CD4-positive, alpha-beta T cell treated with Interleukin-4 for 4 hours (primary cell): ENCODE measurements around the gene SP9.
"Not testable (repeated sequence)": the region's sequence is repeated elsewhere in the genome, so short reads cannot be mapped to it uniquely, and the experiment has no call there.

Experiments used
- DNase-seq: peaks from one replicate; pipeline ENCODE4 v3.0.0-alpha.2; 2020

SP9 gene

DNA sequence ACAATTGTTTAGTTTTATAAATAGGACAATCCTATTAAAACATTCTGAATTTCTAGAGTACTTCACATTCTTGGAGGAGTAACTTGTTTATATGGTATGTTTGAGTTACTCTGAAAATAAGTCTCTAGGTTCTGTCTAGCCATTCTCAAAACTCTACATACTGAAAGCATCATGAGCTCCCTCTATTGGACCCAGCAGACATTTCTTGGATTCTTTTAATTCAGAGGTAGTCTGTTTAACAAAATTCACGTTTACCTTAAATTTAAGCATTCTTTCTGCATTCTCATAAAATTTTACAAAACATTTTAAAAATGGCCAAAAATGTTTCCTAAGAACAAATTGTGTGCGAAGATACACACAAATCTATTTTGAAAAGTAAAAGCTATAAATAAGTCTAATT, 15.3 kb downstream of the SP9 start:
- DNase-seq: no peak

DNA sequence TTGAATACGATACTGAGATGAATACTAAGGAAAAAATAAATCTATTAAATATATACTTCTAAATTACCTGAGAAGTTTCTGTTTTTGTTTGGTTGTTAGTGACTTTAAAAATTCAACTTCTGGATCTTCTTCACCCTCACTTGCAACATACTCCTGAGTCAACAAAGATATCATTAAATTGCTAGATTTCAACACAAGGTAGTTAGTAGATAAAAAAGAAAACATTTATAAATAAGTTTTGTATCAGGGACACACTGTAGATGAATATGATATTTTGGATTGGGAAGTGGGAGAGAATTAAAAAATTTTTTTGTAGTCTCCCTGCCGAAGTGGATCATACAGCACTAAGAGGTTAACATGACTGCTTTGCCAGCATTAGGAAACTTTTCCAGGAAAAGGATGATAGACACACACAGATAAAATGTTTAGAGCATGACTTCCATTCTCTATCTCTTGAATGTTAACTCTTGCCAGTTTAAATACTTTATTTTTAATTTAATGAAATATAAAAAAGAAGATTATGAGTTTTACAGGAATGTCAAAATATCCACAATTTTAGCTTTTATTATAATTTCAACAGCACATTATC, 15.9 kb downstream of the SP9 start:
- no peak for DNase-seq

DNA sequence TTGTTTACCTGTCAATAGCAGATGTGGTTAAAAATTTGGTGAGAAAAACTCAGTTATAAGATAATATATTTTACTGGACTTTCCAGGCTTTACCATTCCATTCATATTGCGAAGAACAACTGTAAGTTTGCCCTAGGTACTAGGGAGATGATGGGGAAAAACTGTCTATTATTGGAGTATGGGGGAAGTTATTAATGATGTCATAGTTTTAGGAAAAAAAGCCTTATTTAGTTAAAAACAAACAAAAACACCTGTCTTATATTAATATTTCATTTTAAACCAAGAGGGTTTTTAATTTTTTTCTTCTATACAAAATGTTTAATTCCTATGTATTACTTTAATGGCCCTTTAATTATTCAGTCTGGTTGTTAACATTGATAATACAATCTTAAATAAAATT, 18.2 kb downstream of the SP9 start:
- no peak for DNase-seq

DNA sequence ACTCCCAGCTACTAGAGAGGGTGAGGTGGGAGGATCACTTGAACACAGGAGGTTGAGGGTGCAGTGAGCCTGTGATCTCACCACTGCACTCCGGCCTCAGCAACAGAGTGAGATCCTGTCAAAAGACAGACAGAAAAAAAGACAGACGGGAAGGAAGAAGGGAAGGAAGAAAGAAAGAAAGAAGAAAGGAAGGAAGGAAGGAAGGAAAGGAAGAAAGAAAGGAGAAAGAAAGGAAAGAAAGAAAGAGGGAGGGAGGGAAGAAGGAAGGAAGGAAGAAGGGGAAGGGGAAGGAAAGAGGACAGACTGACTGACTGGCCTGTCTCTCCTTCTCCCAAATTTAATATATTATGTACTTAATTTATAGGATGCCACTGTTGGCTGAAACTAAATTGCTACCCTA, 21.6 kb downstream of the SP9 start:
- DNase-seq: no peak

DNA sequence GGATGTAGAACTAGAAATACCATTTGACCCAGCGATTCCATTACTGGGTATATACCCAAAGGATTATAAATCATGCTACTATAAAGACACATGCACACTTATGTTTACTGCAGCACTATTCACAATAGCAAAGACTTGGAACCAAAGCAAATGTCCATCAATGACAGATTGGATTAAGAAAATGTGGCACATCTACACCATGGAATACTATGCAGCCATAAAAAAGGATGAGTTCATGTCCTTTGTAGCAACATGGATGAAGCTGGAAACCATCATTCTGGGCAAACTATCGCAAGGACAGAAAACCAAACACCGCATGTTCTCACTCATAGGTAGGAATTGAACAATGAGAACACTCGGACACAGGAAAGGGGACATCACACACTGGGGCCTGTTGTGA, 24.9 kb downstream of the SP9 start:
- DNase-seq: not testable (repeated sequence)

DNA sequence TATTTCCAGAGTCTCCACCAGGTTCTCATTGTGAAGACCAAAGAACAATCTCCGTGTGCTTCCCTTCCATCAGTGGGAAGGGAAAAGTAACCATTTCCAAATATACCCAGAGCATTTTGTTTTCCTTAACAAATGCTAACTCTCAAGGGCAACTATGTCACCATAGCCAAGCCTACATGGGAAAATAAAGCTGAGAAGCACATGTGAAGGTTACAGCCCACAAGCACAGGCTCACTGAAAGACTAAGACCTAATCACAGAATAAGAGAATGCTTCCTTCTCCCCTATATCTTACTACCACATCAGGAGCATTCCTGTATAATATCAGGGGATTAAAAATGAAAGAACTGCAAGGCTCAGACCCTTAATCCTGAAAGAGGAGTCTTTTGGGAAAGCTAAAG, 28.2 kb downstream of the SP9 start:
- no peak for DNase-seq

DNA sequence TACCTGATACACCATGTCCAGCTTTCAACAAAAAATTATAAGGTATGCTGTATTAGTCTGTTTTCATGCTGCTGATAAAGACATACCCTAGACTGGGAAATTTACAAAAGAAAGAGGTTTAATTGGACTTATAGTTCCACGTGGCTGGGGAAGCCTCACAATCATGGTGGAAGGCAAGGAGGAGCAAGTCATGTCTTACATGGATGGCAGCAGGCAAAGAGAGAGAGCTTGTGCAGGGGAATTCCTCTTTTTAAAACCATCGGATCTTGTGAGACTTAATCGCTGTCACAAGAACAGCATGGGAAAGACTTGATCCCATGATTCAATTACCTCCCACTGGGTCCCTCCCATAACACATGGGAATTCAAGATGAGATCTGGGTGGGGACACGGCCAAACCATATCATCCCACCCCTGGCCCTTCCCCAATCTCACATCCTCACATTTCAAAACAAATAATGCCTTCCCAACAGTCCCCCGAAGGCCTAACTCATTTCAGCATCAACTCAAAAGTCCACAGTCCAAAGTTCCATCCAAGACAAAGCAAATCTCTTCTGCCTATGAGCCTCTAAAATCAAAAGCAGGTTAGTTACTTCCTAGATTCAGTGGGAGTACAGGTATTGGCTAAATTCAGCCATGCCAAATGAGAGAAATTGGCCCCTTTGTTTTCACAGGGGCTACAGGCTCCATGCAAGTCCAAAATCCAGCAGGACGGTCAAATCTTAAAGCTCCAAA, 28.9 kb downstream of the SP9 start:
- not testable (repeated sequence) for DNase-seq

DNA sequence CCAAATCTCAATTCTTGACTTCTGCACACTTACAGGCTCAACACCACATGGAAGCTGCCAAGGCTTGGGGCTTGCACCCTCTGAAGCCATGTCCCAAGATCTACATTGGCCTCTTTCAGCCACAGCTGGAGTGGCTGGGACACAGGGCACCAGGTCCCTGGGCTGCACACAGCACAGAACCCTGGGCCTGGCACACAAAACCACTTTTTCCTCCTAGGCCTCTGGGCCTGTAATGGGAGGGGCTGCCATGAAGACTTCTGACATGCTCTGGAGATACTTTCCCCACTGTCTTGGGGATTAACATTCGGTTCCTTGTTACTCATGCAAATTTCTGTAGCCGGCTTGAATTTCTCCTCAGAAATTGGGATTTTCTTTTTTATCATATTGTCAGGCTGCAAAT, 29.9 kb downstream of the SP9 start:
- no peak for DNase-seq

DNA sequence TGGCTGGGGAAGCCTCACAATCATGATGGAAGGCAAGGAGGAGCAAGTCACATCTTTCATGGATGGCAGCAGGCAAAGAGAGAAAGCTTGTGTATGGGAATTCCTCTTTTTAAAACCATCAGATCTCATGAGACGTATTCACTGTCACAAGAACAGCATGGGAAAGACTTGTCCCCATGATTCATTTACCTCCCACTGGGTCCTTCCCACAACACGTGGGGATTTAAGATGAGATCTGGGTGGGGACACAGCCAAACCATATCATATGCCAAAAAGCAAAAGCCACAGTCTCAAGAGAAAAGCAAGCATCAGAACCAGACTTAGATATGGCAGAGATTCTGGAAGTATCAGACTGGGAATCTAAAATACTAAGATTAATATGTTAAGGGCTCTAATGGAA, 30.8 kb downstream of the SP9 start:
- DNase-seq: no peak

DNA sequence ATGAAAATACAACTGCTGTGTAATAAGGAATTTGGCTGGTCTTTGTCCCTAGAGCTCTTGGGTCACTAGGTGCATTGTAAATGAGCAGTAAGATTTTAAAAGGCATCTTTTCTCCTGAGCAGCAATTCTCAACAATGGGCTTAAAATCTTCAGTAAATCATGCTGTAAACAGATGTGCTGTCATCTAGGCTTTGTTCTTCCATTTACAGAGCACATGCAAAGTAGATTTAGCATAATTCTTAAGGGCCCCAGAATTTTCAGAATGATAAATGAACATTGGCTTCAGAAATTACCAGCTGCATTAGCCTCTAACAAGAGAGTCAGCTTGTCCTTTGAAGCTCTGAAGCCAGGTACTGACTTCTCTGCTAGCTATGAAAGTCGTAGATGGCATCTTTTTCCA, 33.9 kb downstream of the SP9 start:
- no peak for DNase-seq

DNA sequence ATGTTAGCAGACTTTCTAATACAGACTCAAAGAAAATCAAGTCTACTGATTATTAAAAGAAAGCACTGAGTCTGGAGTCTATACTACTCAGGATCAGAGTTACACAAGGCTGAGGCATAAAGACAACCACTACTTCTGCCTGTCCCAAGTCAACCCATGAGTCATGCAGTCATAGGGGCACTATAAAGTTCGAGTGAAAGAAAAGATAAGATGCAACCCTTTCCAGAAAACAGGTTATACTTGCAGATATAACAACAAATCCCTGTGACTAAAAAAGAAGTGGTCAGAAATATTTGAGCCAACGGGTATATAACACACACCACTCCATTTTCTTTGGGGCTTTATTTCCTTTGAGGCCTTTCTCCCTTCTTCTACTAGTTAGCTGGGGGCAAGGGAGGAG, 42.2 kb downstream of the SP9 start:
- DNase-seq: no peak

DNA sequence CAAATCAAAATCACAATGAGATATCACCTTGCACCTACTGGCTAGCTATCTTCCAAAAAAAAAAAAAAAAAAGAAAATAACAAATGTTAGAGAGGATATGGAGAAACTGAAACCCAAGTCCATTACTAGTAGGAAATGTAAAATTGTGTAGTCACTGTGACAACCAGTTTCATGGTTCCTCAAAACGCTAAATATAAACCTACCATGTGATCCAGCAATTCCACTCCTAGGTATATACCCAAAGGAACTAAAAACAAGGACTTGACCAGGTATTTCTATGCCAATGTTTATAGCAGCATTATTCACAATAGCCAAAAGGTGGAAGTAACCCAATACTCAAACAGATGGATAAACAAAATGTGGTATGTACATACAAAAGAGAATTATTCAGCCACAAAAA, 49.0 kb downstream of the SP9 start:
- no peak for DNase-seq

DNA sequence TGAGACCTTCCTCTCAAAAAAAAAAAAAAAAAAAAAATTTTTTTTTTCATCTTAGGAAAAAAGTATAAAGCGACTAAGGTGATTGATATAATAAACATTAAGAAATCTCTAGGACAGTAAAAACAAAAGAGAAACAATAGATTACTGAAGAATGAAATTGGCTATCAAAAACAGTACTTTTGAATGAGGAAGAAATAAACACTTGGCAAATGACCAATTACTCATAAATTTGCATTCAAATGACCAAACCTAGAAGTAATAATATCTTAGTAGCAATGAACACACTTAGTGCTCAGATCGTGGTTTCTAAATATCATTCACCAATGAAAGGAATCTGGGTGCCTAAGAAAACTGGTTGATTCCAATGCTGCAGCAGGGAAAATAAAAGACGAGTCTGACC, 50.4 kb downstream of the SP9 start:
- DNase-seq: no peak
